DOHH2 (cell line): Measurements from ENCODE around the gene EDN3.

ENCODE experiments used
- H3F3A ChIP-seq: fragments of 200-600 bp; sonication (generic), shearing (Covaris generic); 2 replicates; pipeline ENCODE4 v1.6.0; 2016; ENCODE audit warnings: antibody characterized with exemption, mild to moderate bottlenecking; ENCODE audit not compliant: control insufficient read depth, insufficient read depth
- H3K27ac ChIP-seq: fragments of 200-600 bp; sonication (generic); 2 replicates; pipeline ENCODE4 v1.5.1; 2014; ENCODE audit warnings: low read depth, mild to moderate bottlenecking, low read length, moderate library complexity
- H3K27me3 ChIP-seq: fragments of 200-600 bp; sonication (generic); 2 replicates; pipeline ENCODE4 v1.6.1; 2014; ENCODE audit warnings: mild to moderate bottlenecking, low read length, mixed read lengths; ENCODE audit not compliant: control insufficient read depth
- H3K36me3 ChIP-seq: fragments of 200-600 bp; sonication (generic); 2 replicates; pipeline ENCODE4 v1.6.1; 2014; ENCODE audit warnings: mild to moderate bottlenecking, low read length, moderate library complexity, mixed read lengths; ENCODE audit not compliant: control insufficient read depth
- H3K4me1 ChIP-seq: fragments of 200-600 bp; sonication (generic); 2 replicates; pipeline ENCODE4 v1.6.1; 2014; ENCODE audit warnings: mild to moderate bottlenecking, low read length, mixed read lengths; ENCODE audit not compliant: control insufficient read depth
- H3K4me2 ChIP-seq: fragments of 200-600 bp; sonication (generic); 2 replicates; pipeline ENCODE4 v1.6.0; 2014; ENCODE audit warnings: mild to moderate bottlenecking, low read length, moderate library complexity
- H3K4me3 ChIP-seq: fragments of 200-600 bp; sonication (generic); 2 replicates; pipeline ENCODE4 v1.5.1; 2014; ENCODE audit warnings: mild to moderate bottlenecking, low read length, mixed read lengths
- H3K79me2 ChIP-seq: fragments of 200-600 bp; sonication (generic); 2 replicates; pipeline ENCODE4 v1.6.1; 2014; ENCODE audit warnings: mild to moderate bottlenecking, low read length, mixed read lengths; ENCODE audit not compliant: control insufficient read depth
- H3K9me2 ChIP-seq: fragments of 200-600 bp; sonication (generic); replicated peaks from 2 replicates; pipeline ENCODE4 v1.6.1; 2014; ENCODE audit warnings: mild to moderate bottlenecking, low read length, mixed read lengths; ENCODE audit not compliant: control insufficient read depth
- H3K9me3 ChIP-seq: fragments of 200-600 bp; sonication (generic); 2 replicates; pipeline ENCODE4 v1.6.1; 2014; ENCODE audit warnings: antibody characterized with exemption, low read length, mixed read lengths; ENCODE audit not compliant: control insufficient read depth, insufficient read depth
- H4K20me1 ChIP-seq: fragments of 200-600 bp; sonication (generic); 2 replicates; pipeline ENCODE4 v1.6.0; 2014; ENCODE audit warnings: low read depth, mild to moderate bottlenecking, antibody characterized with exemption, low read length, moderate library complexity; ENCODE audit not compliant: control insufficient read depth, insufficient read depth
- CTCF ChIP-seq: fragments of 200-600 bp; sonication (generic); IDR thresholded peaks from one replicate; pipeline ENCODE4 v1.5.1; 2014; ENCODE audit warnings: antibody characterized with exemption, mild to moderate bottlenecking, low read depth, low read length; ENCODE audit not compliant: poor library complexity, severe bottlenecking
- EZH2phosphoT487 ChIP-seq: fragments of 200-600 bp; sonication (generic); IDR thresholded peaks from 2 replicates; pipeline ENCODE4 v1.6.1; 2017; ENCODE audit warnings: borderline replicate concordance, mild to moderate bottlenecking, antibody characterized with exemption, low read length, moderate library complexity, mixed read lengths

EDN3 gene

GRCh38 chr20:59333260-59333845 is 32.9 kb downstream of the EDN3 start:
- Histone ChIP-seq H3K4me2 (no peak overlapping the region), H3K9me2 (no peaks in the 10 kb centered on the region), H4K20me1 (peaks cover 3% of the 10 kb centered on the region; the same call in 1 of the 2 replicates), H3K4me1 (peaks cover 4% of the 10 kb centered on the region), H3F3A (no peaks in the 10 kb centered on the region), H3K9me3 (no peaks in the 10 kb centered on the region), H3K27ac (no peak overlapping the region), H3K27me3 (peaks cover 58% of the 10 kb centered on the region), H3K36me3 (no peaks in the 10 kb centered on the region), H3K79me2 (no peaks in the 10 kb centered on the region), H3K4me3 (no peak overlapping the region)
- no peak for TF ChIP-seq CTCF
- no peak for TF ChIP-seq EZH2phosphoT487

GRCh38 chr20:59333951-59334350 is 33.5 kb downstream of the EDN3 start:
- Histone ChIP-seq H3K27me3 (peaks cover 52% of the 10 kb centered on the region), H3K4me2 (no peak overlapping the region), H3K36me3 (no peaks in the 10 kb centered on the region), H3K9me3 (no peaks in the 10 kb centered on the region), H3K79me2 (no peaks in the 10 kb centered on the region), H3F3A (no peaks in the 10 kb centered on the region), H3K9me2 (no peaks in the 10 kb centered on the region), H3K4me3 (no peak overlapping the region), H4K20me1 (peaks cover 3% of the 10 kb centered on the region; the same call in 1 of the 2 replicates), H3K4me1 (peaks cover 5% of the 10 kb centered on the region), H3K27ac (no peak overlapping the region)
- no peak for TF ChIP-seq CTCF
- no peak for TF ChIP-seq EZH2phosphoT487

GRCh38 chr20:59334651-59335300 is 34.4 kb downstream of the EDN3 start:
- H3K79me2 ChIP-seq = no peaks in the 10 kb centered on the region
- peaks cover 5% of the 10 kb centered on the region for H3K4me1 ChIP-seq
- TF ChIP-seq EZH2phosphoT487 = no peak
- no peak for TF ChIP-seq CTCF
- H3K27me3 ChIP-seq = peaks cover 48% of the 10 kb centered on the region
- no peaks in the 10 kb centered on the region for H3K36me3 ChIP-seq
- H3K27ac ChIP-seq = no peak overlapping the region
- H3K4me2 ChIP-seq = no peak overlapping the region
- H3F3A ChIP-seq = no peaks in the 10 kb centered on the region
- no peaks in the 10 kb centered on the region for H3K9me3 ChIP-seq
- peaks cover 3% of the 10 kb centered on the region; the same call in 1 of the 2 replicates for H4K20me1 ChIP-seq
- H3K4me3 ChIP-seq = no peak overlapping the region
- no peaks in the 10 kb centered on the region for H3K9me2 ChIP-seq
